Muscle layer of duodenum (tissue), 2 donors: ENCODE results near the gene SSX4B.
"Not testable (repeated sequence)": the region's sequence is repeated elsewhere in the genome, so short reads cannot be mapped to it uniquely, and the experiment has no call there.

ENCODE experiments used
- H3K27ac ChIP-seq: one replicate; pipeline ENCODE4 v1.7.0; 2013; ENCODE audit warnings: mild to moderate bottlenecking, low read length
- H3K27me3 ChIP-seq: one replicate; pipeline ENCODE4 v1.7.0; 2013; ENCODE audit warnings: low read depth, mild to moderate bottlenecking, control low read depth, low read length
- H3K36me3 ChIP-seq, 2 donors: one replicate each; pipeline ENCODE4 v1.7.0; 2013; ENCODE audit warnings: low read length in 2 of 2, control low read depth in 1 of 2, mild to moderate bottlenecking in 1 of 2; ENCODE audit not compliant: insufficient read depth in 2 of 2, control insufficient read depth in 1 of 2
- H3K4me1 ChIP-seq, 2 donors: one replicate each; pipeline ENCODE4 v1.7.0; 2013; ENCODE audit warnings: low read length in 2 of 2, mild to moderate bottlenecking in 2 of 2, control low read depth in 1 of 2, moderate library complexity in 1 of 2; ENCODE audit not compliant: insufficient read depth in 2 of 2, control insufficient read depth in 1 of 2
- H3K4me3 ChIP-seq, 2 donors: one replicate each; pipeline ENCODE4 v1.7.0; 2013; ENCODE audit warnings: low read length in 2 of 2, low read depth in 1 of 2, mild to moderate bottlenecking in 1 of 2
- H3K9me3 ChIP-seq, 2 donors: one replicate each; pipeline ENCODE4 v1.7.0; 2013; ENCODE audit warnings: low read length in 2 of 2, control low read depth in 1 of 2, mild to moderate bottlenecking in 1 of 2; ENCODE audit not compliant: control insufficient read depth in 1 of 2
- donor health status: healthy.

Gene SSX4B, protein sequence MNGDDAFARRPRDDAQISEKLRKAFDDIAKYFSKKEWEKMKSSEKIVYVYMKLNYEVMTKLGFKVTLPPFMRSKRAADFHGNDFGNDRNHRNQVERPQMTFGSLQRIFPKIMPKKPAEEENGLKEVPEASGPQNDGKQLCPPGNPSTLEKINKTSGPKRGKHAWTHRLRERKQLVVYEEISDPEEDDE

DNA sequence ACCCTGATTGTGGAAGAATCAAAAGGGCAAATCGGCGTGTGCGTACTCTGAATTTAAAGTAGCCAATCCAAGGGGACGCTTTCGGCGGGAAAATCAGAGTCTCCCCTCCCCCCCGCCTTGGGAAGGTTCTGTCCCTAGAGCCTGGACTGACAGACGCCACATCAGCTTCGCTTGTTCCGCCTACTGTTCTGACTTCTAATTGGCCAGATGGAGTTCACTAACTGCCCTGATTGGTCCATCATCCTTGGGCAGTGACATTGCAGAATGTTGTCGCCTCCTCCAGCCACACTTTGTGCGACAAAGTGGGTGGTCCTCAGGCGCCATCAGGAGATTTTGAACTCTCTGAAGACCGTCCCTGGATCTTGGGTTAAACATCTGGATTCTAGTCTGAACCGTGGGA is at the start of gene SSX4B:
TSS of gene SSX4B (minus strand) at position 101 of the 400 bp plus-strand sequence. CDS start 588 bp downstream, outside the sequence.
- H3K4me3 ChIP-seq, H3K27me3 ChIP-seq: not testable (repeated sequence)

DNA sequence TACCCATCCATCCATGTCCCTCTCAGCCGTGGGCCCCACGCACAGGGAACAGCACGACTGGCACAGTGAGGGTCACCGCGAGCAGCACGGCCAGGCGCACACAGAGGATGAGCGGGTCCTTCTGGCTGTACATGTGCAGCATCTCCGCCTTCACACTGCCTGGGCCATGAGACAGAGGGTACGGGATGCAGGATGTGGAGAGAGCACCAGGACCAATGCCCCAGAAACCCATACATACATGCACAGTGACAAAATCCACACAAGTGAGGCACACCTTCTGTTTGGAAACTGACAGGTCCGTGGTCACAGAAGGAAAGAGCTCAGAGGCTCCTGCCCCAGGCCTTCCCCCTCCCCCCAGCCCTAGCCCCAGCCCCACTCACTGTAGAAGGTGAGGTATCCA is 48.8 kb upstream of the SSX4B start:
- Histone ChIP-seq H3K4me1 (no peaks in the 10 kb centered on the region), H3K4me3 (no peak overlapping the region), H3K27ac (no peak overlapping the region), H3K27me3 (no peaks in the 10 kb centered on the region), H3K36me3 (no peaks in the 10 kb centered on the region), H3K9me3 (no peaks in the 10 kb centered on the region)

More for the DNA sequence above, at the start of gene SSX4B:
- H3K9me3 ChIP-seq, H3K4me1 ChIP-seq, H3K36me3 ChIP-seq, H3K27ac ChIP-seq: not testable (repeated sequence)

DNA sequence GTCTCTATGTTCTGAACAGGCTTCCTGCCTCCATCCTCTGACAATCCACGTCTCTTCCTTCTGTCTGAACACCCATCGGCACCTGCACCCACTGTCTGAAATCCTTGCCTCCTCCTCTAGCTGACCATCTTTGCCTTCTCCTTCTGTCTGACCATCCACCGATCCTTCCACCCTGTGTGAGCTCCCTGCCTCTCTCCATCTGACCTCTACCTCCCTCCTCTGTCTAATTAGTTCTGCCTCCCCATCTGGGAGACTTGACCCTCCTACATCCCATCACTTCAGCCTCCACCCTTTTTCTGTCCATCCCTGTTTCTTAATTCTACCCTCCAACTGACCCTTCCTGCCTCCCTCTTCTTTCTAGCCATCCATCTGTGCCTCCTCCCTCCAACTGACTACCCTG is 48.3 kb upstream of the SSX4B start:
- no peaks in the 10 kb centered on the region for H3K36me3 ChIP-seq
- no peaks in the 10 kb centered on the region for H3K4me1 ChIP-seq
- no peaks in the 10 kb centered on the region for H3K9me3 ChIP-seq
- H3K4me3 ChIP-seq, result no peak overlapping the region
- no peaks in the 10 kb centered on the region for H3K27me3 ChIP-seq
- H3K27ac ChIP-seq, result no peak overlapping the region

DNA sequence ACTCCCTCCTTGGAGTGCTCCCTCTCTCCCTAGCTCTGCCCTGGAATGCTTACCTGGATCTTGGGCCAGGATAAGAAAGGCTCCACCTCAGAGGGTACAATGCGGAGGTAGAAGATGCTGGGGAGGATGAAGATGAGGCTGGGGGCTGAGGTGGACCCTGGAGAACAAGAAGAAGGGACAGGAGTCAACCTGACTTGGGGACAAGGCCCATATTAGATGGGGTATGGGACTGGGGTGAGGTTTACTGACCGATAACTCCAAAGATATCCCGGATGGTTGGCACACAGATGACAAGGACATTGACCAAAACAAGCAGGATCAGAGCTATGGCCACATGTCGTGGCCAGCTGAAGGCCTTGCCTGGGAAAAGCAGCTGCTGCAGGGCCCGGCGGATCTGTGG is 47.7 kb upstream of the SSX4B start:
- Histone ChIP-seq H3K9me3 (no peaks in the 10 kb centered on the region), H3K4me3 (no peak overlapping the region), H3K4me1 (no peaks in the 10 kb centered on the region), H3K27ac (no peak overlapping the region), H3K36me3 (no peaks in the 10 kb centered on the region), H3K27me3 (no peaks in the 10 kb centered on the region)

DNA sequence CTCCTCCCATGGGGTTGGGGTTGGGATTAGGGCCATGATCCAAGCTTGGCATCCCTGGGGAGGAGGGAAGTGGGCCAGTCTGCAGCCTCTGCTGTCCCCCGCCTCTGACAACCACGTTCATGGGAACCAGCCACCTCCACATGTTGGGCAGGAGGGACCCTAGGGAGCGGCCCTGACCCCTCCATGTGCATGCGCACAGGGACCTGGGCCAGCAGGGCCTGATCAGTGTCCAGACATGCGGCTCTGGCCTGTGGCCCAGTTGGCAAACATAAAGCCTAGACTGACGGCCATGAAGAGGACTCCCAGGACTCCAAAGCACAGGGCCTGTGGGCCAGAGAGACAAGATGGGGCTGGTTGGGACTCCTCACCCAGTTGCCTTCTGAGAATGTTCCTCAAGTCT is 47.0 kb upstream of the SSX4B start:
- H3K4me1 ChIP-seq, result no peaks in the 10 kb centered on the region
- no peak overlapping the region for H3K27ac ChIP-seq
- no peaks in the 10 kb centered on the region for H3K9me3 ChIP-seq
- no peaks in the 10 kb centered on the region for H3K36me3 ChIP-seq
- H3K4me3 ChIP-seq, result no peak overlapping the region
- no peaks in the 10 kb centered on the region for H3K27me3 ChIP-seq

DNA sequence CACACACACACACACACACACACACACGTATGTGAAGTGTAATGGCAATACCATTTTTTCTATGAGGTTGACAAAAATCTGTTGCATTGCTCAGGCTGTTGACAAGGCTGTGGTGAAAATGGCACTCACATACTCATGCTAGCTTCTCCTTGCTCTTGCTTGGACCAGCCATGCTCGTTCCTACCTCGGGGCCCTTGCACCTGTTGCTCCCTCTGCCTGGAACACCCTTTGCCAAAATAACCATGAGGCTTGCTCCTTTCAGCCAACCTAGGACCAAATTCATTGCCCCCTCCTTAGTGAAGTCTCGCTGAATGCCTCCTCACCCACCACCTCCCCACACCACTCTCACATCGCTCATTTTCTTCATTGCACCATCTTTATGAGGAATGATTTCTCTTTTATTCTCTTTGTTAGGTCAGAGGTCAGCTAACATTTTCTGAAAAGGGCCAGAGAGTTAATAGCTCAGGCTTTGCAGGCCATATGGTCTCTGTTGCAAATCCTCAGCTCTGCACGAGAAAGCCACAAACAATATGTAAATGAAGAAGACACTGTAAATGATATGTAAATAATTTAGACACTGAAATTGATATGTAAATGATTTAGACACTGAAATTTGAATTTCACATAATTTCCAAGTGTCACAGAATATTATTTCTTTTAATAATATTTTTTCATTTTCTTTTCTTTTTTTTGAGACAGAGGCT is 45.0 kb upstream of the SSX4B start:
- Histone ChIP-seq H3K9me3 (no peaks in the 10 kb centered on the region), H3K4me1 (no peaks in the 10 kb centered on the region), H3K27ac (no peak overlapping the region), H3K36me3 (no peaks in the 10 kb centered on the region), H3K4me3 (no peak overlapping the region), H3K27me3 (no peaks in the 10 kb centered on the region)

DNA sequence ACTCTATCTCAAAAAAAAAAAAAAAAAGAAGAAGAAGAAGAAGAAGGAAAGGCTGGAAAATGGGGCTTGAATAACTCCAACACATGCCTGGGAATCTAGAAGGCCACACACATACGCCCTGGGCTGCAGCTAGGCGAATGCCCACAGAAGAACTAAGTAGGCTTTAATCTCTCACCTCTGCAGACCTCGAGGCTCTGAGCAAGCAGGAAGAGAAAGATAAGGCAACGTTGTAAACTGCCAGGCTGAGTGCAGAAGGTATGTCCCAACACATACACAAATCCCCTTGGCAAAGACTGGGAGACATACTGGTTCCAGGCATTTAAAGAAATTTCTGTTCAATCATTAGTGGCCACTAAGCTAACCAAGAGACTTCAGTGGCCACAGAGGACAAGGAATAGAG is 39.9 kb upstream of the SSX4B start:
- Histone ChIP-seq H3K27me3 (no peaks in the 10 kb centered on the region), H3K9me3 (no peaks in the 10 kb centered on the region), H3K4me3 (no peak overlapping the region), H3K27ac (no peak overlapping the region), H3K36me3 (no peaks in the 10 kb centered on the region), H3K4me1 (no peaks in the 10 kb centered on the region)

DNA sequence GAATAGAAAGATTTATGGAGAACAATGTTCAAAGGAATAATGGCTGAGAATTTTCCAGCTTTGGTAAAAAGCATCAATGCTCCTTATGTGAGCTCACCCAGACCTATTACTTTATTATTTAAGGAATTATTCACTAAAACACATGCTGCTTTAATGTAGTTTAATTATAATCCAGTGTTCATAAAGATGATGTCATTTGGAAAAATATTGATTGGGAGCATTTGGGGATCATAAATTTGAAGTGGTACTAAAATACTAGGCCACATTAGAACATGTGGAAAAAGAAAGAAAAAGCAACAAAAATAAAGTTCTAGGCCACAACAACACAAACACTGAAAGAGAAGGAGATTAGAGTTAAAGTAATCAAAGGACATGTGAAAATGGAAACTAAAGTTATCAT is 38.3 kb upstream of the SSX4B start:
- H3K9me3 ChIP-seq, result no peaks in the 10 kb centered on the region
- H3K4me3 ChIP-seq, result no peak overlapping the region
- no peaks in the 10 kb centered on the region for H3K4me1 ChIP-seq
- no peak overlapping the region for H3K27ac ChIP-seq
- H3K36me3 ChIP-seq, result no peaks in the 10 kb centered on the region
- no peaks in the 10 kb centered on the region for H3K27me3 ChIP-seq

DNA sequence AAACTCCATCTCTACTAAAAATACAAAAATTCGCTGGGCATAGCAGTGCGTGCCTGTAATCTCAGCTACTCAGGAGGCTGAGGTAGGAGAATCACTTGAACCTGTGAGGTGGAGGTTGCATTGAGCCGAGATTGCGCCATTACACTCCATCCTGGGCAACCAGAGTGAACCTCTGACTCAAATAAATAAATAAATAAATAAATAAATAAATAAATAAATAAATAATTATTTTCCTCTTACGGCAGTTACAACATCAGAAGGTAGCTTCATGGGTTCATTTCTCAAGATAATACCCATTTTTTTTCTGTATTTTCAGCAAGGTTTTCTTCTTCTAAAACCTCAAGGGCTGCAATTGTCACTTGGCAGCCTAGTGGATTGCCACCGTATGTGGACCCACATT is 35.4 kb upstream of the SSX4B start:
- not testable (repeated sequence) for H3K9me3 ChIP-seq, H3K4me3 ChIP-seq, H3K27ac ChIP-seq, H3K27me3 ChIP-seq, H3K4me1 ChIP-seq, H3K36me3 ChIP-seq

DNA sequence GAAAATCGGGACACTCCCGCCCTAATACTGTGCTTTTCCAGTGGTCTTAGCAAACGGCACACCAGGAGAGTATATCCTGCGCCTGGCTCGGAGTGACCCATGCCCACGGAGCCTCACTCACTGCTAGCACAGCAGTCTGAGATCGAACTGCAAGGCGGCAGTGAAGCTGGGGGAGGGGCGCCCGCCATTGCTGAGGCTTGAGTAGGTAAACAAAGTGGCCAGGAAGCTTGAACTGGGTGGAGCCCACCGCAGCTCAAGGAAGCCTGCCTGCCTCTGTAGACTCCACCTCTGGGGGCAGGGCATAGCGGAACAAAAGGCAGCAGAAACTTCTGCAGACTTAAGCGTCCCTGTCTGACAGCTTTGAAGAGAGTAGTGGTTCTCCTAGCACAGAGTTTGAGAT is 22.0 kb upstream of the SSX4B start:
- H3K4me3 ChIP-seq, H3K27me3 ChIP-seq: not testable (repeated sequence)

DNA sequence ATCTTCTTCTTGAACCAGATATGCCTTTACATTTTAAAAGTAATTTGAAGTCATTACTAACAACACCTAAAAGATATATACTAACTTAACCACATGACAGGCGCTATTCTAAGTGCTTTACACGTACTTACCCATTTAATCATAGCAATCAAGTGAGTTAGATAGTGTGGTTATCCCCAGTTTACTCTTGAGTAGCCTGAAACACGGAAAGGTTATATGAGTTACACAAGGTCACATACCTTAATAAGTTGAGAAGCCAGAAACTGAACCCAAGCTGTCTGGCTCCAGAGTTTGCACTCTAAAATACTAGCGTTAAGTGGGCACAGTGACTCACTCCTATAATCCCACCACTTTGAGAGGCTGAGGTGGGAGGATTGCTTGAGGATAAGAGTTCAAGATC is 18.4 kb upstream of the SSX4B start:
- not testable (repeated sequence) for H3K27me3 ChIP-seq, H3K36me3 ChIP-seq, H3K4me1 ChIP-seq, H3K27ac ChIP-seq, H3K4me3 ChIP-seq, H3K9me3 ChIP-seq

More for the DNA sequence above, 22.0 kb upstream of the SSX4B start:
- H3K4me1 ChIP-seq, H3K27ac ChIP-seq, H3K9me3 ChIP-seq, H3K36me3 ChIP-seq: not testable (repeated sequence)

DNA sequence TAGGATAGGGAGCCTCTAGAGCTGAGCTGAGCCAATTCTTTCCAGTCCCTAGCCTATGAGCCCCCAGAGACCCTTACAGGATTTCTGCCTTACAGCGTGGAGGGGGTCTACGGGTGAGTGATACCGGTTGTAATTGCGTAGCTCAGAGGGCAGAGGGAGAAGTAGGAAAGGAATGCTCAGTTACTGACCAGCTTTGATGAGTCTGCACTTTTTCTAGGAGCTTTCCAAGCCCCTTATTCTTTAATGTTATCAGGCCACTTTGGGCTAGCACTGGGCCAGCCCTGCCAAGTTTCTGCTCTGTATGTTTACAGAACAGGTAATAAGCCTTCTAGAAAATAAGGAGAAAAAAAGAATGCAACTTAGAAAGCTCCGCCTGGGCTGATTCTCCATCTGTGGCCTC is 17.8 kb upstream of the SSX4B start:
- H3K27me3 ChIP-seq, H3K4me1 ChIP-seq, H3K9me3 ChIP-seq, H3K4me3 ChIP-seq, H3K27ac ChIP-seq, H3K36me3 ChIP-seq: not testable (repeated sequence)
